Hematopoietic multipotent progenitor cell treated with erythropoietin and hydrocortisone succinate and interleukin-3 and kit ligand, for 15 days (in vitro differentiated cells): ENCODE data around the gene RLIM.
"Not testable (repeated sequence)": the region's sequence is repeated elsewhere in the genome, so short reads cannot be mapped to it uniquely, and the experiment has no call there.

ENCODE experiments used
- DNase-seq: peaks from one replicate; pipeline ENCODE4 v3.0.0-alpha.2; 2015; ENCODE audit warnings: low spot score

Gene RLIM

GRCh38 chrX:74614093-74614909 lies at the start of gene RLIM:
Gene RLIM, minus strand, starts transcription at chrX:74614624. Its CDS starts 18,647 bp downstream, at chrX:74595977.
- peak; percentile 85 for DNase-seq

- DNase-seq = no peak
These were observed 41.8 kb upstream of the RLIM start for GRCh38 chrX:74656079-74656745.

- not testable (repeated sequence) for DNase-seq
These were observed 40.5 kb upstream of the RLIM start for GRCh38 chrX:74654953-74655352.

- DNase-seq = no peak
These were observed 22.4 kb upstream of the RLIM start for GRCh38 chrX:74636749-74637314.

- peak; percentile 3 for DNase-seq
These were observed 893 bp downstream of the RLIM start for GRCh38 chrX:74613370-74614092.

- DNase-seq = no peak
These were observed 7.6 kb downstream of the RLIM start for GRCh38 chrX:74606799-74607198.

GRCh38 chrX:74606342-74606741 lies 8.1 kb downstream of the RLIM start:
- DNase-seq = no peak

- DNase-seq = no peak
These were observed 11.4 kb downstream of the RLIM start for GRCh38 chrX:74603040-74603439.

- DNase-seq = no peak
These were observed 12.3 kb downstream of the RLIM start for GRCh38 chrX:74602142-74602541.

- DNase-seq = no peak
These were observed 20.8 kb downstream of the RLIM start for GRCh38 chrX:74593593-74593992.

- DNase-seq = no peak
These were observed 28.7 kb downstream of the RLIM start for GRCh38 chrX:74585766-74586165.

- no peak for DNase-seq
These were observed 34.7 kb downstream of the RLIM start for GRCh38 chrX:74579597-74580198.

- no peak for DNase-seq
These were observed 36.3 kb downstream of the RLIM start for GRCh38 chrX:74578137-74578536.

GRCh38 chrX:74557378-74557777 lies 57.0 kb downstream of the RLIM start:
- DNase-seq = no peak

GRCh38 chrX:74551934-74552333 lies 62.5 kb downstream of the RLIM start:
- no peak for DNase-seq

- DNase-seq = peak; percentile 75
These were observed 64.1 kb downstream of the RLIM start for GRCh38 chrX:74550295-74550802.

GRCh38 chrX:74546984-74547383 lies 67.4 kb downstream of the RLIM start:
- DNase-seq = no peak

GRCh38 chrX:74545880-74546523 lies 68.4 kb downstream of the RLIM start:
- DNase-seq = no peak

- DNase-seq = no peak
These were observed 73.7 kb downstream of the RLIM start for GRCh38 chrX:74540635-74541249.

GRCh38 chrX:74536832-74537371 lies 77.5 kb downstream of the RLIM start:
- DNase-seq = no peak
